CD4-positive, CD25-positive, alpha-beta regulatory T cell (primary cell): Measurements from ENCODE around the gene DQX1. TPM values are rescaled to one million over a fixed set of nuclear protein-coding genes. Genes with fewer than 3 reads are reported as not detected.
A peak's percentile ranks its signal among the peaks of the same experiment; 100 is the strongest.
"Not testable (repeated sequence)": the region's sequence is repeated elsewhere in the genome, so short reads cannot be mapped to it uniquely, and the experiment has no call there.

Experiments used
- ATAC-seq, 2 donors: fragments of 150-1000 bp; cut with Tn5 transposase; one replicate each; pipeline ENCODE4 v1.10.0; 2021; ENCODE audit warnings: low read depth in 2 of 2, moderate number of reproducible peaks in 2 of 2, moderate library complexity in 1 of 2
- DNase-seq, 3 donors: peaks; one replicate each; pipeline versions ENCODE4 v3.0.0 to v3.0.0-alpha.2; 2012 to 2022; ENCODE audit warnings: mixed read lengths in 1 of 3
- H3K27ac ChIP-seq: one replicate; pipeline ENCODE4 v1.7.0; 2013; ENCODE audit warnings: mild to moderate bottlenecking, low read length; ENCODE audit not compliant: insufficient read depth, poor library complexity, severe bottlenecking
- H3K27me3 ChIP-seq: one replicate; pipeline ENCODE4 v1.7.0; 2013; ENCODE audit warnings: low read length; ENCODE audit not compliant: control insufficient read depth, insufficient read depth
- H3K36me3 ChIP-seq: one replicate; pipeline ENCODE4 v1.7.0; 2013; ENCODE audit warnings: mild to moderate bottlenecking, low read length, moderate library complexity; ENCODE audit not compliant: control insufficient read depth, insufficient read depth
- H3K4me1 ChIP-seq: 2 replicates; pipeline ENCODE4 v1.7.0; 2013; ENCODE audit warnings: mild to moderate bottlenecking, low read length; ENCODE audit not compliant: insufficient read depth, control insufficient read depth, poor library complexity, severe bottlenecking
- H3K4me3 ChIP-seq: one replicate; pipeline ENCODE4 v1.7.0; 2013; ENCODE audit warnings: low read depth, mild to moderate bottlenecking, low read length, moderate library complexity
- H3K9me3 ChIP-seq, 2 experiments: 1 replicate in 1 of 2; 2 replicates in 1 of 2; pipeline ENCODE4 v1.7.0; 2013; ENCODE audit warnings: low read length in 2 of 2, mild to moderate bottlenecking in 1 of 2, moderate library complexity in 1 of 2; ENCODE audit not compliant: control insufficient read depth in 2 of 2
- H3K27ac Mint-ChIP-seq, 3 donors: one replicate each; pipeline ENCODE4 v1.8.0; 2020 to 2022; ENCODE audit warnings: mild to moderate bottlenecking in 3 of 3, mixed read lengths in 3 of 3, moderate library complexity in 2 of 3
- H3K27me3 Mint-ChIP-seq: one replicate; pipeline ENCODE4 v1.8.0; 2022; ENCODE audit warnings: mild to moderate bottlenecking, mixed read lengths
- H3K36me3 Mint-ChIP-seq: one replicate; pipeline ENCODE4 v1.8.0; 2020; ENCODE audit warnings: mixed read lengths
- H3K4me1 Mint-ChIP-seq, 4 donors: one replicate each; pipeline ENCODE4 v1.8.0; 2020 to 2022; ENCODE audit warnings: mixed read lengths in 4 of 4, mild to moderate bottlenecking in 1 of 4
- H3K4me3 Mint-ChIP-seq, 4 donors: one replicate each; pipeline ENCODE4 v1.8.0; 2020 to 2022; ENCODE audit warnings: mild to moderate bottlenecking in 4 of 4, mixed read lengths in 4 of 4, moderate library complexity in 3 of 4
- H3K9me3 Mint-ChIP-seq, 7 donors: one replicate each; pipeline ENCODE4 v1.8.0; 2020 to 2022; ENCODE audit warnings: mixed read lengths in 7 of 7, mild to moderate bottlenecking in 3 of 7, moderate library complexity in 2 of 7
- polyA plus RNA-seq, 4 donors: library from polyadenylated mRNA; unstranded; fragments of 300-500 nt; fragmentation: Illumina TruSeq; gene quantifications; one replicate each; pipeline ENCODE4 v1.2.3, GENCODE V29; 2021
- total RNA-seq: library from RNA; stranded (reverse); gene quantifications from one replicate; pipeline ENCODE4 v1.2.3, GENCODE V29; 2022

The DQX1 gene
- total and polyA plus RNA-seq, 5 donors from 2014 or later = 0.15 TPM; not detected in 4

- DNase-seq (no peak), ATAC-seq (no peak)
- Mint-ChIP-seq H3K27me3 (no peaks in the 10 kb centered on the region), H3K4me1 (peaks cover 0 to 53% (median 25%) of the 10 kb centered on the region in 4 donors), H3K36me3 (peaks cover 18% of the 10 kb centered on the region), H3K4me3 (peak overlapping the region; percentile 15 to 100 (median 98)), H3K9me3 (no peaks in the 10 kb centered on the region), H3K27ac (no peak overlapping the region)
- Histone ChIP-seq H3K9me3 (no peaks in the 10 kb centered on the region), H3K27me3 (no peaks in the 10 kb centered on the region), H3K4me1 (peaks cover 22% of the 10 kb centered on the region), H3K36me3 (peaks cover 21% of the 10 kb centered on the region), H3K4me3 (peak overlapping the region; percentile 44), H3K27ac (peak overlapping the region; percentile 91)
Measured at GRCh38 chr2:74481431-74481830, 44.6 kb downstream of the DQX1 start.

- H3K9me3 Mint-ChIP-seq = peaks cover 0 to 2% (median 0%) of the 10 kb centered on the region in 7 donors
- peaks cover 26% of the 10 kb centered on the region for H3K4me1 ChIP-seq
- peak overlapping the region in 2 of 4 donors; percentile 35 to 64 for H3K4me3 Mint-ChIP-seq
- H3K27me3 Mint-ChIP-seq = peaks cover 5% of the 10 kb centered on the region
- H3K36me3 ChIP-seq = peaks cover 22% of the 10 kb centered on the region
- H3K27ac Mint-ChIP-seq = no peak overlapping the region
- H3K36me3 Mint-ChIP-seq = peaks cover 26% of the 10 kb centered on the region
- H3K9me3 ChIP-seq = no peaks in the 10 kb centered on the region
- H3K4me1 Mint-ChIP-seq = peaks cover 5 to 33% (median 20%) of the 10 kb centered on the region in 4 donors
- H3K27ac ChIP-seq = no peak overlapping the region
- DNase-seq = no peak
- H3K4me3 ChIP-seq = no peak overlapping the region
- ATAC-seq = no peak
- H3K27me3 ChIP-seq = no peaks in the 10 kb centered on the region
Measured at GRCh38 chr2:74474899-74475298, 51.1 kb downstream of the DQX1 start.

- Histone ChIP-seq H3K27ac (no peak overlapping the region), H3K9me3 (no peaks in the 10 kb centered on the region), H3K36me3 (peaks cover 20% of the 10 kb centered on the region), H3K4me3 (no peak overlapping the region), H3K4me1 (peaks cover 26% of the 10 kb centered on the region), H3K27me3 (no peaks in the 10 kb centered on the region)
- Mint-ChIP-seq H3K36me3 (peaks cover 24% of the 10 kb centered on the region), H3K9me3 (peaks cover 0 to 2% (median 0%) of the 10 kb centered on the region in 7 donors), H3K27me3 (peaks cover 5% of the 10 kb centered on the region), H3K27ac (no peak overlapping the region), H3K4me3 (peak overlapping the region in 1 of 4 donors; percentile 66), H3K4me1 (peaks cover 5 to 31% (median 18%) of the 10 kb centered on the region in 4 donors)
- DNase-seq (no peak), ATAC-seq (no peak)
Measured at GRCh38 chr2:74474481-74474880, 51.5 kb downstream of the DQX1 start.

- peaks cover 26% of the 10 kb centered on the region for H3K4me1 ChIP-seq
- H3K4me3 ChIP-seq = peak overlapping the region; percentile 92
- no peak for DNase-seq
- H3K27me3 Mint-ChIP-seq = peaks cover 5% of the 10 kb centered on the region
- no peaks in the 10 kb centered on the region for H3K9me3 ChIP-seq
- peaks cover 5 to 28% (median 17%) of the 10 kb centered on the region in 4 donors for H3K4me1 Mint-ChIP-seq
- H3K36me3 Mint-ChIP-seq = peaks cover 21% of the 10 kb centered on the region
- H3K27ac Mint-ChIP-seq = peak overlapping the region; percentile 97 to 99 (median 99)
- peak overlapping the region; percentile 92 for H3K27ac ChIP-seq
- ATAC-seq = no peak
- H3K4me3 Mint-ChIP-seq = peak overlapping the region; percentile 92 to 98 (median 94)
- peaks cover 0 to 2% (median 0%) of the 10 kb centered on the region in 7 donors for H3K9me3 Mint-ChIP-seq
- H3K36me3 ChIP-seq = peaks cover 19% of the 10 kb centered on the region
- H3K27me3 ChIP-seq = no peaks in the 10 kb centered on the region
Measured at GRCh38 chr2:74472945-74473258, 53.1 kb downstream of the DQX1 start.

- H3K27ac ChIP-seq = peak within 1 kb of the TSS; percentile 92
- H3K9me3 Mint-ChIP-seq = peaks cover 0 to 2% (median 0%) of the 10 kb centered on the region in 7 donors
- peaks cover 5% of the 10 kb centered on the region for H3K27me3 Mint-ChIP-seq
- H3K4me3 Mint-ChIP-seq = peak within 1 kb of the TSS; percentile 92 to 98 (median 94)
- H3K27ac Mint-ChIP-seq = peak within 1 kb of the TSS; percentile 97 to 99 (median 99)
- H3K36me3 Mint-ChIP-seq = peaks cover 17% of the 10 kb centered on the region
- peak; percentile 94 for ATAC-seq
- peaks cover 15% of the 10 kb centered on the region for H3K36me3 ChIP-seq
- peaks cover 5 to 28% (median 15%) of the 10 kb centered on the region in 4 donors for H3K4me1 Mint-ChIP-seq
- peaks cover 26% of the 10 kb centered on the region for H3K4me1 ChIP-seq
- no peaks in the 10 kb centered on the region for H3K9me3 ChIP-seq
- no peaks in the 10 kb centered on the region for H3K27me3 ChIP-seq
- peak; percentile 94 to 98 (median 95) for DNase-seq
- peak within 1 kb of the TSS; percentile 92 for H3K4me3 ChIP-seq
Measured at GRCh38 chr2:74472086-74472944, 53.7 kb downstream of the DQX1 start, which contains the start of gene MRPL53. MRPL53 (minus strand) TSS chr2:74472680; CDS start chr2:74472660, 20 bp downstream.

GRCh38 chr2:74471332-74472065, 54.5 kb downstream of the DQX1 start:
- peak overlapping the region; percentile 92 for H3K4me3 ChIP-seq
- H3K27me3 Mint-ChIP-seq = peaks cover 5% of the 10 kb centered on the region

GRCh38 chr2:74470742-74471141, 55.3 kb downstream of the DQX1 start:
- not testable (repeated sequence) for H3K27me3 Mint-ChIP-seq, DNase-seq, H3K27me3 ChIP-seq, H3K4me3 ChIP-seq, H3K9me3 ChIP-seq, H3K27ac ChIP-seq, ATAC-seq, H3K9me3 Mint-ChIP-seq
- Histone ChIP-seq H3K4me1 (peaks cover 30% of the 10 kb centered on the region), H3K36me3 (peaks cover 15% of the 10 kb centered on the region)
- peak overlapping the region; percentile 69 to 83 (median 74) for H3K4me3 Mint-ChIP-seq
- H3K36me3 Mint-ChIP-seq = peaks cover 16% of the 10 kb centered on the region
- H3K27ac Mint-ChIP-seq = peak overlapping the region in 2 of 3 donors; percentile 76 to 84
- H3K4me1 Mint-ChIP-seq = peaks cover 5 to 32% (median 19%) of the 10 kb centered on the region in 4 donors

More at GRCh38 chr2:74471332-74472065, 54.5 kb downstream of the DQX1 start:
- Histone ChIP-seq H3K9me3 (no peaks in the 10 kb centered on the region), H3K27me3 (no peaks in the 10 kb centered on the region), H3K4me1 (peaks cover 26% of the 10 kb centered on the region), H3K27ac (peak overlapping the region; percentile 92), H3K36me3 (peaks cover 15% of the 10 kb centered on the region)
- Mint-ChIP-seq H3K36me3 (peaks cover 16% of the 10 kb centered on the region), H3K4me3 (peak overlapping the region; percentile 92 to 98 (median 94)), H3K27ac (peak overlapping the region; percentile 97 to 99 (median 99)), H3K9me3 (peaks cover 0 to 2% (median 0%) of the 10 kb centered on the region in 7 donors), H3K4me1 (peaks cover 5 to 28% (median 15%) of the 10 kb centered on the region in 4 donors)
- ATAC-seq (no peak), DNase-seq (no peak)
